HUES6 (cell line): Measurements from ENCODE around the gene SLC25A2.
"Not testable (repeated sequence)": the region's sequence is repeated elsewhere in the genome, so short reads cannot be mapped to it uniquely, and the experiment has no call there.

ENCODE experiments used
- H3K27ac ChIP-seq: 2 replicates; pipeline ENCODE4 v1.7.0; 2013; ENCODE audit warnings: low read depth, mild to moderate bottlenecking, low read length, inconsistent platforms
- H3K27me3 ChIP-seq: 2 replicates; pipeline ENCODE4 v1.6.1; 2013; ENCODE audit warnings: low read length; ENCODE audit not compliant: control insufficient read depth, insufficient read depth
- H3K36me3 ChIP-seq: 2 replicates; pipeline ENCODE4 v1.6.1; 2013; ENCODE audit warnings: low read length; ENCODE audit not compliant: control insufficient read depth, insufficient read depth
- H3K4me1 ChIP-seq: 2 replicates; pipeline ENCODE4 v1.6.1; 2013; ENCODE audit warnings: low read length; ENCODE audit not compliant: control insufficient read depth, insufficient read depth
- H3K4me3 ChIP-seq: 2 replicates; pipeline ENCODE4 v1.5.1; 2013; ENCODE audit warnings: low read depth, low read length
- H3K9ac ChIP-seq: one replicate; pipeline ENCODE4 v1.6.1; 2013; ENCODE audit warnings: mild to moderate bottlenecking, low read length
- H3K9me3 ChIP-seq: 2 replicates; pipeline ENCODE4 v1.6.1; 2013; ENCODE audit warnings: low read depth, low read length; ENCODE audit not compliant: control insufficient read depth, insufficient read depth

Gene SLC25A2

DNA sequence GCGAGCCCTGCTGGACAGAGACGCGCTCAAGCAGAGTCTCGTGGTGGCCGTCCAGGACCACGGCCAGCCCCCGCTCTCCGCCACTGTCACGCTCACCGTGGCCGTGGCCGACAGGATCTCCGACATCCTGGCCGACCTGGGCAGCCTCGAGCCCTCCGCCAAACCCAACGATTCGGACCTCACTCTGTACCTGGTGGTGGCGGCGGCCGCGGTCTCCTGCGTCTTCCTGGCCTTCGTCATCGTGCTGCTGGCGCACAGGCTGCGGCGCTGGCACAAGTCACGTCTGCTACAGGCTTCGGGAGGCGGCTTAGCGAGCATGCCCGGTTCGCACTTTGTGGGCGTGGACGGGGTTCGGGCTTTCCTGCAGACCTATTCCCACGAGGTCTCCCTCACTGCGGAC, 28.7 kb upstream of the SLC25A2 start:
- not testable (repeated sequence) for H3K4me3 ChIP-seq, H3K9ac ChIP-seq, H3K36me3 ChIP-seq, H3K27me3 ChIP-seq, H3K4me1 ChIP-seq, H3K27ac ChIP-seq
- H3K9me3 ChIP-seq, result peaks cover 33% of the 10 kb centered on the region

DNA sequence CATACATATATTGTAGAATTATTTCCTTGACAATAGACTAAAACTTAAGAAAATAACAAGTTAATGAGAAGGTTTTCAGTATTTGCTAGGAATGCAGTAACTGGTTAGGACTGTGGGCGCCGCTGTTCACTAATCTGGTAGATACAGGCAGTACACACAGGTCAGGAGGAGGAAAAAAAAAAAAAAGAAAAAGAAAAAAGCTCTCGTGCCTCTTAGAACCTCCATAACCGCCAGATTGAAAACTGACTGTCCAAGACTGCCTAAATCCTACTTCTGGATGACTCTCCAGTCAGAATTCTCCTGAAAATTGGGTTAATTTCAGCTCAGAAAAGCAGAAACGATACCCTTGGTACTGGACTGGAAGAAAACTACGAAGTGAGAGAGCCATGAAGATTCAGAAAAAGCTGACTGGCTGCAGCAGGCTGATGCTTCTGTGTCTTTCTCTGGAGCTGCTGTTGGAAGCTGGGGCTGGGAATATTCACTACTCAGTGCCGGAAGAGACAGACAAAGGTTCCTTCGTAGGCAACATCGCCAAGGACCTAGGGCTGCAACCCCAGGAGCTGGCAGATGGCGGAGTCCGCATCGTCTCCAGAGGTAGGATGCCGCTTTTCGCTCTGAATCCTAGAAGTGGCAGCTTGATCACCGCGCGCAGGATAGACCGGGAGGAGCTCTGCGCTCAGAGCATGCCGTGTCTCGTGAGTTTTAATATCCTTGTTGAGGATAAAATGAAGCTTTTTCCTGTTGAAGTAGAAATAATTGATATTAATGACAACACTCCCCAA, 26.6 kb upstream of the SLC25A2 start, which contains the start of gene PCDHGA1:
Gene PCDHGA1, plus strand, starts transcription at position 216 of the 782 bp plus-strand sequence.
- H3K27ac ChIP-seq, result no peak within 1 kb of the TSS
- no peaks in the 10 kb centered on the region for H3K27me3 ChIP-seq
- no peak within 1 kb of the TSS for H3K9ac ChIP-seq
- H3K4me3 ChIP-seq, result no peak within 1 kb of the TSS; the same call in 1 of the 2 replicates
- peaks cover 33% of the 10 kb centered on the region for H3K9me3 ChIP-seq
- no peaks in the 10 kb centered on the region for H3K4me1 ChIP-seq
- no peaks in the 10 kb centered on the region for H3K36me3 ChIP-seq

DNA sequence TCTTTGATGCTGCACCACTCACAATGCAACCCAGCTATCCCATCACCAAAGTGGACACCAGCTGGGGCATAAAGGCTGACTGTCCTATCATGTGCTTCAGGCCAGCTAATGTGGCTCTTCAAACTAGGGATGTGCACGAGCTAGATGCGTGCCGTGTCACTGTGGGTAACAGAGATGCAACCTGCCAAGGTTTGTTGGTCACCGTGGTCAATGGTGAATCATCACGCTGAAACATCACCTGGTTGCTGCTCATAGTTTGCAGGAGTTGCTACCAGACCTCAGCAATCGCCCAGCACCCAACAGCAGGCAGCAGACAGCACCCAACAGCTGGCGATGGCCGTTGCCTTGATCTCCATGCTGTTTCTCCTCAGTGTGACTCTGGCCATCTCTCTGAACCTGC, 24.4 kb upstream of the SLC25A2 start:
- Histone ChIP-seq H3K4me3 (no peak overlapping the region), H3K9ac (no peak overlapping the region), H3K36me3 (no peaks in the 10 kb centered on the region), H3K27me3 (no peaks in the 10 kb centered on the region), H3K27ac (no peak overlapping the region), H3K9me3 (peaks cover 30% of the 10 kb centered on the region), H3K4me1 (no peaks in the 10 kb centered on the region)

DNA sequence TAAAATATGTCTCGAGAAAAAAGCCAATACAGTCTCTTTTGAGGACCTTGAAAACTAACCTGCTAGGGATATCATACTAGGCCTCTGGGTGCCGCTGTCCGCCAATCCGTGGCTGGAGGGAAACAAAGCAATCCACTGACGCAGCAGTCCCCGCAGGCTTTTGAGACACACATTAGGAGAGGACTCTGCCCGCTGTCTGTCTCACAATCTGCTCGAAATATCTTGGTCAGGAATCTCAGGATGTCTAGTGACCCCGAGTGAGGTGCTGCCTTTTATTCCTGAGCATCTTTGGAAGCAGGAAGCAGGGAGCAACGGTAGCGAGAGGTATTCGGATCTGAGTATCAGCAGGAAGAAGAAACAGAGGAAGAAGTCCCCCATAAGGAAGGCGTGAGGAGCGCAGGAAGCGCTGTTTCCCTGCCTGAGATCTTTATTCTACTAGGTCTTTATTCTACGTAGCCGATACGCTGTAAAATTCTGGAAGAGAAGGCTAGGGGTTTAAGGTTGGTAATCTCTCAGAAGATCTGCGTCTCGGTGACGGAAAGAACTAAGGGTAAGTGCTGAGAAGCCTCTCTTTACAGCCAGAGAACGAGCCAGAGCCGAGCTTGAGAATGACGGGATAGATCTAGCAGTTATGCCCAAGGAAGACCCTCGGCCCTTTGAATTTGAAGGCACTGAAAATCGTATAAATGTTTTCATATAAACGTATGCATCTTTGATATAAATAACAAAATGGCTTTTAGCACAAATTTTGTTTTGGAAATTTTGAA, 22.4 kb upstream of the SLC25A2 start:
- no peaks in the 10 kb centered on the region for H3K4me1 ChIP-seq
- H3K36me3 ChIP-seq, result no peaks in the 10 kb centered on the region
- H3K27me3 ChIP-seq, result no peaks in the 10 kb centered on the region
- H3K9me3 ChIP-seq, result peaks cover 13% of the 10 kb centered on the region
- H3K27ac ChIP-seq, result no peak overlapping the region
- peak overlapping the region; percentile 51 for H3K4me3 ChIP-seq
- H3K9ac ChIP-seq, result peak overlapping the region; percentile 57

DNA sequence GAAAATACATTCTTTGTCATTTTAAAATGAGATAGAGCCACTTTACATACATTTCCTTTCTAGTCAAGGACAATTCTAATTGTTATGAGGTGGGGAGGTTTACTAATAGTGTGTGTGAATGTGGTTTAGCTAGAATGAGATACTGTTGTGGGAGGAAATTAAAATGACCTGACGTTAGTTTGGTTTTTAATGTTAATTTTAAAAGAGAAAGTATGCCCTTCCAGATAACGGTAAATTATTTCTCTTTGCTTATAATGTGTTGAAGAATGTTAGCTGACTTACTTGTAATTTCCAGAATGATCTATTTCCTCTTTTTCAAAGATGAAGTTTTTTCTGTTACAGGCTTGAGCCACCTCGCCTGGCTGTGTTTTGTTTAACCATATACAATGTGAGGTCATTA, 18.4 kb upstream of the SLC25A2 start:
- H3K4me1 ChIP-seq, result no peaks in the 10 kb centered on the region
- H3K36me3 ChIP-seq, result peaks cover 23% of the 10 kb centered on the region
- no peak overlapping the region for H3K9ac ChIP-seq
- H3K27me3 ChIP-seq, result no peaks in the 10 kb centered on the region
- no peak overlapping the region for H3K27ac ChIP-seq
- H3K4me3 ChIP-seq, result no peak overlapping the region
- H3K9me3 ChIP-seq, result peaks cover 24% of the 10 kb centered on the region

DNA sequence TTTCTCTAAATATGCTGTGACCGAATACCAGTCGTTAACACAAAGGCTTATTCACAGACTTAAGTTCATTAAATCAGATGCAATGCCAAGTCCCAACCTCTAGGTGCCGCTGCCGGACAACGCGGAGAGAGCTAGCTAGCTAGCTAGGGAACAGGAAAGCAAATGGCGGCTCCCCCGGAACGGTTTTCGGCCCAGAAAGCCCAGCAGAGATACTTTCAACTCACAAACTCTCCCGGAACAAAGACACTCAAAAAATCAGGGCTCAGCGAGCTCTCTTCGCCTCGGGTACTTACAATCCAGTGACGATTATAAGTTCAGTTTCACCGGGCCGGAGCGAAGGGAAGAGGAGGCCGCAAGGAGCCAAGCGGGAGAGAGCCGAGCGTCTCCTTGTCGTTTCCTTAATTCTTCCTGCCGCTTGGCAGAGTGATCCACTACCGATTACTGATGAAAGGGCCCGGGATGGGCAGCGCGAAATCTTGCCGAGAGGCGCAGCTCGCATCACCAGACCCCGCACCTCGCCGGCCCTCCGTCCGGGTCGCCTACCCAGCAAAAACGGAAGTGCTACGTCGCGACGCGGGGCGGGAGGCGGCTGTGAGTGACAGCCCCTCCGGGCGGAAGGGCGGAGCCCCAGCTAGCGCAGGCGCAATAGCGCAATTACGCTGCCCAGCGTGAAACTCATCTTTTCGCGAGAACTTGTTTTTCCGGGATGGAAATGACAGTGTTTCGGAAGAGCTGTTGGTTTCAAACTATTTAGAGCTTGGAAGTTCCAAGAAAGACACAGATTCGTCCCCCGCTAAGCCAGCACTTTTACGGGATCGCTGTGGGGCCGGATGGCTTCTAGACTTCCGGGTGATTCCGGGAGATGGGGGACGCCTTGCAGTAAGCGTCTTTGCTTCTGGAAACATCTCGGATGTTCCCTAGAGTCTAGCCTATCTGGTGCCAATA, 16.6 kb upstream of the SLC25A2 start, which contains the start of gene TAF7:
Gene TAF7, minus strand, starts transcription at position 560 of the 945 bp plus-strand sequence. CDS start 740 bp downstream, outside the sequence.
- no peaks in the 10 kb centered on the region for H3K4me1 ChIP-seq
- H3K4me3 ChIP-seq, result peak within 1 kb of the TSS; percentile 89
- H3K27ac ChIP-seq, result peak within 1 kb of the TSS; percentile 99
- H3K9me3 ChIP-seq, result peaks cover 24% of the 10 kb centered on the region
- H3K36me3 ChIP-seq, result peaks cover 33% of the 10 kb centered on the region
- no peaks in the 10 kb centered on the region for H3K27me3 ChIP-seq
- H3K9ac ChIP-seq, result peak within 1 kb of the TSS; percentile 96

DNA sequence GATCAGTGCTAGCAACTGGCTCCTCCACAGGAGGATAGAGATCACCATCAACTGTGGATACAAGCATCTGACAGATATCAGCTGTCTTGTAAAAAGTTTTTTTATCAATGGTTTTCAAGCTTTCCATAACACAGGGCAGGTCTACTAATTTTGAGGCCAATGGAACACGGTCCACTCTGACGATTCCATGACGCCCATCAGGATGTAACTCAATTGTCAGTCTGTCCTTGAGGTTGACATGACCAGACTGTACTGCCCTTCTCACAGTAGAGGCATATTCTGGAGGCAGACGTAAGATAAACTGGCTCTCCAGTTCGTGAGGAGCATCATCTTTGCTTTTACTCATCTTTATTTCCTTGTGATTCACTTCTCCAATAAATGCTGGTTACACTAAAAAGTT, 15.8 kb upstream of the SLC25A2 start:
- Histone ChIP-seq H3K9me3 (peaks cover 32% of the 10 kb centered on the region), H3K36me3 (peaks cover 34% of the 10 kb centered on the region), H3K9ac (peak overlapping the region; percentile 96), H3K27me3 (no peaks in the 10 kb centered on the region), H3K27ac (no peak overlapping the region), H3K4me3 (peak overlapping the region; percentile 89), H3K4me1 (no peaks in the 10 kb centered on the region)

DNA sequence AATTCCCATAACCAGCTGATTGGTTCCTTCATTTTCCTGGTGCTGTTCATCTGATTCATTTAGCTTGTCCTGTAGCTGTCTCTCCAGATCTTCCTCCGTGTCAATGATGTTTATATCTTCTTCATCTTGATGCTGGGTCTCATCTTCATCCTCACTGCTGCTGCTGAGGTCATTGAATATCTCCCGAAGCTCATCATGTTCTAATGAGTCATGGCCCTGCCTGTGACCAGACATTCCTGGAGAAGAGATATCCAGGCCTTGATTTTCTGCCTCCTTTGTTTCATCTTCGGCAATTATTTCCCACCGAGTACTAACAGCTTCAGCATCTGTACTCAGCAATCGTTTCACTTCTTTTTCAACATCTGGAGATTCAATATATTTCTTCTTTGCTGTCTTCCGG, 15.4 kb upstream of the SLC25A2 start:
- H3K27me3 ChIP-seq, result no peaks in the 10 kb centered on the region
- no peaks in the 10 kb centered on the region for H3K4me1 ChIP-seq
- H3K9me3 ChIP-seq, result peaks cover 34% of the 10 kb centered on the region
- peaks cover 34% of the 10 kb centered on the region for H3K36me3 ChIP-seq
- no peak overlapping the region for H3K27ac ChIP-seq
- peak overlapping the region; percentile 89 for H3K4me3 ChIP-seq
- H3K9ac ChIP-seq, result no peak overlapping the region

DNA sequence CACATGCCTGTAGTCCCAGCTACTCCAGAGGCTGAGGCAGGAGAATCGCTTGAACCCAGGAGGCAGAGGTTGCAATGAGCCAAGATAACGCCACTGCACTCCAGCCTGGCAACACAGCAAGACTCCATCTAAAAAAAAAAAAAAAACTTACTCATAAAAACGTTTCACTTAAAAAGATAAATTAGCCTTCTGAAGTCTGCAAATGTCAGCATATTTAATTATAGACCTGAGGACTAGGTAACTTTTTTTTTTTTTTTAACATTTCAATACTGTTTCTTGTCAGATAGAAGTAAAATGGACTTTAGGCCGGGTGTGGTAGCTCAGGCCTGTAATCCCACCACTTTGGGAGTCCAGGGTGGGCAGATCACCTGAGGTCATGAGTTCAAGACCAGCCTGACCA, 13.1 kb upstream of the SLC25A2 start:
- not testable (repeated sequence) for H3K4me3 ChIP-seq, H3K9ac ChIP-seq, H3K27me3 ChIP-seq, H3K27ac ChIP-seq, H3K4me1 ChIP-seq
- H3K36me3 ChIP-seq, result peaks cover 34% of the 10 kb centered on the region
- H3K9me3 ChIP-seq, result peaks cover 34% of the 10 kb centered on the region

DNA sequence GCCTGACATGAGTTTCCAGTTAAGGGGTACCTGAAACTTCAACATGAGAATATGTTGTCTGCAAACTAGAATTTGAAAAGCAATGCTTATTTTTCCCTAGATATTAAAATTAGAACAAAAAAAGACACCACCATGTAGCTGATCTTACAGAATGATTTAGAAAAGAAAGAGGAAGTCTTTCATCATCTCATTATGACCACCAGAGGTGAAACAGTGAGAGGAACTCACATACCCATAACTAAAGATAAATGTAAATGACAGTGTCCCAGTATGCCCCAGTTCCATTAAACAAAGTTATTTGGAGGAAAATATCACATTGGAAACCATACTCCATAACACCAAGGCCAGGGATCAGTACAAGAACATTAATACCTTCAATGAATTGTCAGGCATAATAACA, 9.9 kb upstream of the SLC25A2 start:
- H3K27ac ChIP-seq, result no peak overlapping the region
- H3K4me3 ChIP-seq, result no peak overlapping the region
- no peaks in the 10 kb centered on the region for H3K4me1 ChIP-seq
- peaks cover 21% of the 10 kb centered on the region for H3K36me3 ChIP-seq
- H3K9ac ChIP-seq, result no peak overlapping the region
- peaks cover 21% of the 10 kb centered on the region for H3K9me3 ChIP-seq
- H3K27me3 ChIP-seq, result no peaks in the 10 kb centered on the region
